Measurements from ENCODE around the gene ARHGAP45. TPM values are rescaled to one million over a fixed set of nuclear protein-coding genes. Genes with fewer than 3 reads are reported as not detected.

ARHGAP45 gene
- total and polyA plus RNA-seq, 9 of the 15 experiments (the other 6 are each of a cell fraction or from before 2014, with no cell fraction given), result 0.08 to 22.1 (median 4.2) TPM

GRCh38 chr19:1032264-1032867 is 34.6 kb upstream of the ARHGAP45 start (continued):
- TF ChIP-seq ATF1 (CRISPR knock-in tag; IDR thresholded peaks at IDR 0.05), result no peak
- TF ChIP-seq ATF1 (tag; IDR thresholded peaks at IDR 0.05), result no peak
- TF ChIP-seq ZNF3 (CRISPR knock-in tag; IDR thresholded peaks at IDR 0.05), result no peak
- TF ChIP-seq ZFP36 (IDR thresholded peaks at IDR 0.05; ENCODE audit: low read depth, low read length, partially characterized antibody), result peak; percentile 67
- TF ChIP-seq RBM25 (IDR thresholded peaks at IDR 0.05; ENCODE audit: low read depth, low read length, severe bottlenecking), result peak; percentile 78
- peak; percentile 41; the same call in 1 of the 2 replicates for TF ChIP-seq POLR2G (IDR thresholded peaks at IDR 0.05; ENCODE audit: low read depth, low read length)
- TF ChIP-seq KDM1A (IDR thresholded peaks at IDR 0.05), result peak; percentile 53 to 73; a peak in 3 of 4 replicates
- 0 out of 2 replicates have a peak, but pooled peaks have one; percentile 32 for TF ChIP-seq ADNP (tag; IDR thresholded peaks at IDR 0.05)
- TF ChIP-seq CBX2 (IDR thresholded peaks at IDR 0.05; ENCODE audit: insufficient read depth, low read length, poor library complexity, severe bottlenecking), result no peak
- TF ChIP-seq SMARCA5 (IDR thresholded peaks at IDR 0.05), result peak; percentile 51; the same call in 1 of the 2 replicates
- TF ChIP-seq SMAD3 (CRISPR knock-in tag; conservative IDR thresholded peaks at IDR 0.05), result no peak
- TF ChIP-seq RBFOX2 (IDR thresholded peaks at IDR 0.05; ENCODE audit: low read depth, low read length), result peak; percentile 47; the same call in 1 of the 2 replicates
- TF ChIP-seq ZMIZ1 (IDR thresholded peaks at IDR 0.05; ENCODE audit: low read depth in 2 of 2, low read length in 2 of 2), result no peak
